Stromal cell of bone marrow (primary cell): Measurements from ENCODE around the gene ARMS2.

Experiments
- DNase-seq: peaks from one replicate; pipeline ENCODE4 v3.0.0-alpha.2; 2012; ENCODE audit warnings: low read depth

The ARMS2 gene

GRCh38 chr10:122494833-122495232 is 40.4 kb downstream of the ARMS2 start:
- peak; percentile 98 for DNase-seq

DNA sequence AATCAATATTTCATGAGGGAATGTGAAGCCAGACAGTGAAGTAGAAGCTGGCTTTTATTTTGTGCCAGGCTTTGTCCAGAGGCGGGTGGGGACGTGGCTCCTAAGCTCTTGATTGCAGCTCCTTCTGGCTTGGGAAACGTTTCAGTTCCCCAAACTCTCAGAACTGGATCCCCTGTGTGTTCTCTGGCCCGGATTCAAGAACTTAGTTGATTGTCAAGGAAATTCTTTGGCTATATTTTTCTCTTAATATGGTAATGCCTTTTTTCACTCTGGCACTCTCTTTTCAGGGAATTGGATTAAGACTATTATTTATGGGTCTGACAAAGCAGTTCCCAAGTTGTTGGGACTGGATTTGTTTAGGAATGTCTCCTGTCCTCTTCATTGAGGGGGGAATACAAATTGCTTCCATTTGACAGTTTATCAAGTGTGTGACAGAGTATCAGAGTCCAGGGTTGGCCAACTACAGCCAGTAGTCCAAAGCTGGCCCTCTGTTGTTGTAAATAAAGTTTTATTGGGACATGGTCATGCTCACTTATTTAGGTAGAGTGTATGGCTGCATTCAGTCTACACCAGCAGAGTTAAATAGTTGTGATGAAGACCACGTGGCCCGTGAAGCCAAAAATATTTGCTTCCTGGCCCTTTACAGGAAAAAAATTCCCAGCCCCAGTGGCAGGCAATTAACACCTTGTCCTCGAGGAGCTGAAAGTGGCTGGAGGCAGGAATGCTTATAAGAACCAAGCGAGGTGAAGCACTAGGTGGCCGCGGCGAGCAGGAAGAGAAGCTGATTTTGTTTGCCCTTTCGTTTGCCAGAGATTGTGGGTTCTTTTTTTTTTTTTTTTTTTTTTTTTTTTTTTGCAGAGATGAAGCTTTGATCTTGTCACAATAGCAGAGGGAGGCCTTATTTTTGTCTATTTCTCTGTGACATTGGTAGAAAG is 41.2 kb downstream of the ARMS2 start:
- peak; percentile 87 for DNase-seq

- no peak for DNase-seq
Measured at GRCh38 chr10:122497241-122497640, 42.8 kb downstream of the ARMS2 start.

GRCh38 chr10:122498521-122498920 is 44.1 kb downstream of the ARMS2 start:
- DNase-seq, result no peak

DNA sequence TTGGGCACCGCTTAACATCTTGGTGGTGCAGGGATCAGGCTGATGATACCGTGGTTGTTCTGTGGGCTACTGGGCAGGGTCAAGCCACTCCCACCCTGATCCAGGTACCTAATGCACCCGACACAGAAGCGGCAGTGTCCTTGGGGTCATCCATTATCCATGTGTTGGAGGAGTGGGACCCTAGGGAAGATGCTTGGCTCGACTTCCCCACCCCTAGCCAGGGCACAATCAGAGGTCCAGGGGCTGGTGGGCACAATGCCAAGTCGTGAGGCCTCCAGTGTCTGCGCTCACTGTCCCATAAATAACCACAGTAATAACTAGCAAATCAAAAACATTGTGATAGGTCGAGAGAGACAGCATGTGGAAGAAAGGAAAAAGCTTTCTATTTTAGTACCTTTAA is 44.6 kb downstream of the ARMS2 start:
- DNase-seq, result no peak

DNA sequence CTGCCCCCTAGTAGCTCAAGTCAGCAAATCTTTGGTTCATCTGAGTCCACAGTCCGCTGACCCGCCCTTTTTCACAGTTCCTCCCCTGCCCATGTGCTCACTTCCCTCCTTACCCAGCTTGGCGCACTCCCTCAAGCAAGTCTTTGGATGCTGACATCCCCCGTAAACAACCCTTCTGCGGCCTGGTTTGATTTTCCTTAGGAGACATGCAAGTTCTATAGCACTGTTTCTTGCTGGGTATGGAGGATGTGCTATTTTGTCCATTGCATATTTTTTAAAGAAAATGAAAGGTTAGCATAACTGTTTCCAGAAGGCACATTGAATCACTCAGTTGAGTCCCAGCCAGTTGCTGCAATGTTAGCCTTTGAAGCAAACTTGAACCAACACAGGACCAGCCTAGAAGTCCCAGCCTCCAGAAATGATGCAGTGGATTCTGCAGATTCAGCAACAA is 45.1 kb downstream of the ARMS2 start:
- DNase-seq, result peak; percentile 93

GRCh38 chr10:122500194-122500593 is 45.7 kb downstream of the ARMS2 start:
- DNase-seq, result no peak

DNA sequence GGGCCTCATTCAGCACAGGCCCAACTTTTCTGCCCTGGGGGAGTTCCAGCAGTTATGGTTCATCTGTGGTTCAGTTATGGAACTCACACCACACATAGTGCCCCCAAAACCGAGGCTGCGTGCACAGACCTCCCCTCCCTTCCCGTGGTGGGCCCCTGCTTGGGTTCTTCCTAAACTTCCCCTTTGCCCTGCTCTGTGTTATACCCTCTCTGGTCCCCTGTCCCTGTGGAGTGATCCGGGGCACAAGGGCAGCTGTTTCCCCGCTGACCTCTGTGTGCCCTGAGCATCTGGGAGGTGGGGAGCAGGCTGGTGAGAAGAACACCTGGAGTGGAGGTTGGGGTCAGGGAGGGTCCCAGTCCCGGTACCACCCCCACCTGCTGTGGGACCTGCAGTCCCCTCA is 46.3 kb downstream of the ARMS2 start:
- no peak for DNase-seq

DNA sequence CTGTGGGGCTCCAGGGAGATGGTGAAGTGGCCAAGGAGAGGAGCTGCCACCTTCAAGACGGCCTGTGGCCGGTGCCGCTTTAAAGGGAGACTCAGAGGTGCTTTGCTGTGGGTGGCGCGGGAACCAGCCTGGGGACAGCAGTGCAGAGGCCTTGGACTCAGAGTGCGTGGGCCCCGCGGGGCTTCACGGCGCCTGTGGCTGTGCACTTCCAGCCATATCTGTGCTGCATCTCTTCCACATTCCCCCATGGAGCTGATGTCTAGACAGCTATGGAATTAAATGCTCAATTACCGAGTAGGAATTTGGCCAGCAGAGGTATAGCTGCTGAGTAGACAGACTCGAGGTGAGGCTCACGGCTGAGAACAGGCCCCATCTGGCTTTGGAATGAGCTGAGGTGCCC is 48.6 kb downstream of the ARMS2 start:
- no peak for DNase-seq

DNA sequence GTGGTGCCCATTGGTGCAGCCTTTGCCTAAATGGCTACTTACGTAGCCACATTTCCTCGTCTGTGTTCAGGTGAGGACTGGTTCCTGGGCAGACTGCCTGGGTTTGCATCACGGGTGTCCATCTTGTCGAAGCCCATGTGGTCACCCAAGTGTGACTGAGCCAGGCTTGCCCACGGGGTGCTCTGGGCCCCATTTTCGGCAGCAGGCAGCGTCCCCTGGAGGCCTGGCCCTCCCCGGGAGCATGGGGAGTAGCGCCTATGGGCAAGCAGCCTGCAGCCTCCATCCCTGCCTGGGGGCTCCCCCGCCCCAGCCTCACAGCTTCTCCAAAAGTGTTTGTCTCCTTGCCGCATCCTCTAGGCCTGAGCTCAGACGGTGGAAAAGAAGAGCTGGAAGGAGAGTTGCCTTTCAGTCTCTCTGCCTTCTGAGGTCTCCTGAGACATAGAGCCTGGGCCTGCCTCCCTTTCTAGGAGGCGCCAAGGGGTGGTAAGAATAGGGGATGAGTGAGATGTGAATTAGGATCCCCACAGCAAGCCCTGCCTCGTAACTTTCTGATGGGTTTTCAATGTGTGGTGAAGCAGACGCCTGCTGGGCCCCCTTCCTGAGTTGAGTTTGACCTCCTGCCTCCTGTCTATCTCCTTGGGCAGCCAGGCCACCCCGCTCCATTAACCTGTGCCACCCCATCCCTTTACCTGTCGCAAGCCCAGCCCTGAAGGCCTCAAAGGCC is 49.6 kb downstream of the ARMS2 start:
- DNase-seq, result no peak

DNA sequence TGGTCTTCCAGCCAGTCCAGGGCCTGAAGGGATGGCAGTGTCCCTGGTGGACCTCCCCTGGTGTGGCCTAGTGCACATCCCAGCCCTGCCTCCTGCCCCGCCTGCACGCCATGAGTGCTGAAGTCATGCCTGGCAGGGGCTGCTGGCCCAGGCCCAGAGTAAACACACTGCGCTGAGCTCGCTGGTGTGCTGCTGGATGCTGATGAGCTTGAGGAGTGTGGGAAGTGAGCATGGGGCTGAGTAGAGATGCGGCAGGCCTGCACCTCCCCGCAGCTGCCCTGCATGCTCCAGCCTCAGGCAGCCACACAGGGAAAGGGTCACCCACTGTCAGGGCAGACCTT is 50.1 kb downstream of the ARMS2 start:
- peak; percentile 89 for DNase-seq

- DNase-seq, result no peak
Measured at GRCh38 chr10:122505011-122505410, 50.6 kb downstream of the ARMS2 start.

- DNase-seq, result no peak
Measured at GRCh38 chr10:122505885-122506645, 51.6 kb downstream of the ARMS2 start.
